ENCODE results near the gene MZF1.
"Not testable (repeated sequence)": the region's sequence is repeated elsewhere in the genome, so short reads cannot be mapped to it uniquely, and the experiment has no call there.

The MZF1 gene

GRCh38 chr19:58572818-58573657 lies at the start of gene MZF1:
Gene MZF1 (minus strand): TSS chr19:58573335. CDS start chr19:58571389, 1,946 bp downstream.
- DNase-seq, result no peak

- DNase-seq, result not testable (repeated sequence)
These were observed 34.1 kb upstream of the MZF1 start for GRCh38 chr19:58607213-58607612.

GRCh38 chr19:58606251-58606896 lies 33.2 kb upstream of the MZF1 start:
- not testable (repeated sequence) for DNase-seq

- DNase-seq, result no peak
These were observed 13.1 kb upstream of the MZF1 start for GRCh38 chr19:58586133-58586765.

GRCh38 chr19:58585442-58586132 lies 12.5 kb upstream of the MZF1 start:
- DNase-seq, result no peak

- no peak for DNase-seq
These were observed 11.6 kb upstream of the MZF1 start for GRCh38 chr19:58584498-58585441.

- DNase-seq, result no peak
These were observed 9.8 kb upstream of the MZF1 start for GRCh38 chr19:58582985-58583384.

- DNase-seq, result no peak
These were observed 8.3 kb upstream of the MZF1 start for GRCh38 chr19:58581227-58582141.

- no peak for DNase-seq
These were observed 6.5 kb upstream of the MZF1 start for GRCh38 chr19:58579473-58580142.

GRCh38 chr19:58578012-58578925 lies 5.1 kb upstream of the MZF1 start:
- no peak for DNase-seq

- not testable (repeated sequence) for DNase-seq
These were observed 4.4 kb upstream of the MZF1 start for GRCh38 chr19:58577581-58577980.

GRCh38 chr19:58575183-58576041 lies 2.3 kb upstream of the MZF1 start:
- no peak for DNase-seq

- DNase-seq, result no peak
These were observed 576 bp upstream of the MZF1 start for GRCh38 chr19:58573658-58574164.

GRCh38 chr19:58572026-58572817 lies 913 bp downstream of the MZF1 start:
- DNase-seq, result no peak

- no peak for DNase-seq
These were observed 1.6 kb downstream of the MZF1 start for GRCh38 chr19:58571575-58571947.

GRCh38 chr19:58570770-58571574 lies 2.2 kb downstream of the MZF1 start:
- DNase-seq, result no peak
